GM23338 (cell line): ENCODE results near the gene PRMT3. TPM values are rescaled to one million over a fixed set of nuclear protein-coding genes. Genes with fewer than 3 reads are reported as not detected.

Source experiments
- ATAC-seq: fragments of 200-7000 bp; cut with Tn5 transposase; 3 replicates; pipeline ENCODE4 v1.9.1; 2020
- DNase-seq: peaks from one replicate; pipeline ENCODE4 v3.0.0-alpha.2; 2015; ENCODE audit warnings: low spot score
- H2AFZ ChIP-seq: fragments of 200-600 bp; sonication (generic); 2 replicates; pipeline ENCODE4 v1.8.0; 2016; ENCODE audit warnings: antibody characterized with exemption, mild to moderate bottlenecking, moderate library complexity
- H3F3A ChIP-seq: fragments of 200-600 bp; sonication (generic); replicated peaks from 2 replicates; pipeline ENCODE4 v1.8.0; 2017; ENCODE audit warnings: antibody characterized with exemption, mixed run types, low read depth
- H3K27ac ChIP-seq: fragments of 200-600 bp; sonication (generic); 2 replicates; pipeline ENCODE4 v1.6.1; 2016; ENCODE audit warnings: low read depth
- H3K27me3 ChIP-seq: fragments of 200-600 bp; sonication (generic); 2 replicates; pipeline ENCODE4 v1.8.0; 2016; ENCODE audit warnings: mild to moderate bottlenecking, mixed run types, moderate library complexity; ENCODE audit not compliant: insufficient read depth
- H3K36me3 ChIP-seq: fragments of 200-600 bp; sonication (generic); 2 replicates; pipeline ENCODE4 v1.8.0; 2016; ENCODE audit warnings: mild to moderate bottlenecking; ENCODE audit not compliant: insufficient read depth
- H3K4me1 ChIP-seq: fragments of 200-600 bp; sonication (generic); 2 replicates; pipeline ENCODE4 v1.8.0; 2016; ENCODE audit warnings: mild to moderate bottlenecking, moderate library complexity; ENCODE audit not compliant: insufficient read depth
- H3K4me2 ChIP-seq: fragments of 200-600 bp; sonication (generic); 2 replicates; pipeline ENCODE4 v1.7.1; 2017; ENCODE audit warnings: mixed run types
- H3K4me3 ChIP-seq: fragments of 200-600 bp; sonication (generic); 2 replicates; pipeline ENCODE4 v1.6.1; 2016; ENCODE audit warnings: mixed run types
- H3K79me2 ChIP-seq: fragments of 200-600 bp; sonication (generic); replicated peaks from 2 replicates; pipeline ENCODE4 v1.8.0; 2017; ENCODE audit warnings: mild to moderate bottlenecking; ENCODE audit not compliant: insufficient read depth
- H3K9me2 ChIP-seq: fragments of 200-600 bp; sonication (generic); 2 replicates; pipeline ENCODE4 v1.8.0; 2017; ENCODE audit not compliant: insufficient read depth
- H4K20me1 ChIP-seq: fragments of 200-600 bp; sonication (generic); replicated peaks from 2 replicates; pipeline ENCODE4 v1.8.0; 2017; ENCODE audit warnings: mild to moderate bottlenecking; ENCODE audit not compliant: insufficient read depth
- H3K27ac Mint-ChIP-seq: 2 replicates; pipeline ENCODE4 v1.8.0; 2020; ENCODE audit warnings: inconsistent platforms, mild to moderate bottlenecking, moderate library complexity, mixed read lengths
- H3K27me3 Mint-ChIP-seq: 3 replicates; pipeline ENCODE4 v1.8.0; 2022; ENCODE audit warnings: low read depth, mild to moderate bottlenecking, moderate library complexity, mixed read lengths, inconsistent platforms; ENCODE audit not compliant: insufficient read depth, poor library complexity
- H3K36me3 Mint-ChIP-seq: 3 replicates; pipeline ENCODE4 v1.8.0; 2021; ENCODE audit warnings: low read depth, mild to moderate bottlenecking, inconsistent platforms, moderate library complexity, mixed read lengths
- H3K4me1 Mint-ChIP-seq: 3 replicates; pipeline ENCODE4 v1.8.0; 2020; ENCODE audit warnings: mild to moderate bottlenecking, inconsistent platforms, mixed read lengths
- H3K4me3 Mint-ChIP-seq: 3 replicates; pipeline ENCODE4 v1.8.0; 2021; ENCODE audit warnings: moderate library complexity, mild to moderate bottlenecking, inconsistent platforms, mixed read lengths
- H3K9me3 Mint-ChIP-seq: 3 replicates; pipeline ENCODE4 v1.8.0; 2020; ENCODE audit warnings: moderate library complexity, mild to moderate bottlenecking, inconsistent platforms, mixed read lengths
- CREB1 ChIP-seq: fragments of 250-450 bp; sonication (Bioruptor Pico); IDR thresholded peaks from 2 replicates; pipeline ENCODE4 v1.5.0; 2020; ENCODE audit warnings: low read depth, mild to moderate bottlenecking, moderate library complexity
- EZH2 ChIP-seq: fragments of 200-600 bp; sonication (generic); IDR thresholded peaks from one replicate; pipeline ENCODE4 v1.8.0; 2017; ENCODE audit warnings: antibody characterized with exemption, mild to moderate bottlenecking, low read depth; ENCODE audit not compliant: unreplicated experiment
- EZH2phosphoT487 ChIP-seq: fragments of 200-600 bp; sonication (generic); IDR thresholded peaks from one replicate; pipeline ENCODE4 v1.8.1; 2018; ENCODE audit warnings: antibody characterized with exemption; ENCODE audit not compliant: unreplicated experiment
- JUNB ChIP-seq: IDR thresholded peaks from one replicate; pipeline ENCODE4 v1.6.1; 2016; ENCODE audit warnings: antibody characterized with exemption; ENCODE audit not compliant: unreplicated experiment
- POLR2AphosphoS5 ChIP-seq: IDR thresholded peaks from 2 replicates; pipeline ENCODE4 v1.6.1; 2016; ENCODE audit warnings: antibody characterized with exemption, low read depth
- ZNF114 ChIP-seq: fragments of 250-450 bp; sonication (Bioruptor Pico); IDR thresholded peaks from 2 replicates; pipeline ENCODE4 v1.5.0; 2020; ENCODE audit warnings: mild to moderate bottlenecking, moderate library complexity
- polyA plus RNA-seq: library from polyadenylated mRNA; unstranded; fragments of >200 nt; fragmentation: Nextera tagmentation; extraction: Ambion mirVana; gene quantifications from 2 replicates; pipeline ENCODE4 v1.2.1, GENCODE V29; 2016
- total RNA-seq: library from RNA; depleted of rRNA; stranded (reverse); fragments of >200 nt; shearing (Covaris generic); gene quantifications from 2 replicates; pipeline ENCODE4 v1.2.3, GENCODE V29; 2014
- TF ChIP-seq, protein P1 (sequence below): IDR thresholded peaks from one replicate; pipeline ENCODE4 v1.6.1; 2018; ENCODE audit warnings: antibody characterized with exemption; ENCODE audit not compliant: unreplicated experiment
- TF ChIP-seq, protein P2 (sequence below), 2 experiments: fragments of 200-600 bp in 1 of 2; sonication (generic) in 1 of 2; conservative IDR thresholded peaks; 2 replicates each; pipeline versions ENCODE4 v1.5.1 to v1.6.1; 2016 to 2017; ENCODE audit warnings: antibody characterized with exemption in 2 of 2, low read depth in 2 of 2, mild to moderate bottlenecking in 2 of 2, moderate library complexity in 1 of 2
- TF ChIP-seq, protein P3 (sequence below): fragments of 250-450 bp; sonication (Bioruptor Pico); IDR thresholded peaks from 2 replicates; pipeline ENCODE4 v1.5.0; 2020; ENCODE audit warnings: mild to moderate bottlenecking, moderate library complexity

Gene PRMT3
- total and polyA plus RNA-seq, 2 experiments from 2014 or later: 19.0 to 35.0 TPM

DNA sequence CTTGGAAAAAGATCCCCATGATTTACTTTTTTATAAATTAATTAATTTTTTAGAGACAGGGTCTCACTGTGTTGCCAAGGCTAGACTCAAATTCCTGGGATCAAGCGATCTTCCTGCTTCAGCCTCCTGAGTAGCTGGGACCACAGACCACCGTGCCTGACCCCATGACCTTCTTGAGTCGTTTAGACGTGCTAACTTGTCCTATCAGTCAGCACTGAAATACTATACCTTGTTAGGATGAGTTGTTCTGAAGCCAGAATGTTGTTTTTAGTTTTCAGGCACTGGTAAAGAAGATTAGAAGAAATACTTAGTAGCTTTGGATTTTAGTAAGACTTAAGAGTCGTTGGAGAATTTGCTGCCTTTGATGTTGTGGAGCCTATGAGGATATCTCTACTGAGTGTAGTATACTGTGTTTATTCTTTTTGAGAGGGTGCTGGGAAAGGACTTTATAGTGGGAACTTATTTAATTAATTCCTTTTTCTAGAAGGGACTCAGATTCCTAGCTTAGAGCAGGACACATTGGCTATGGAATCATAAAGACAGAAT, 15.4 kb upstream of the PRMT3 start (continued):
- TF ChIP-seq, protein P1, sequence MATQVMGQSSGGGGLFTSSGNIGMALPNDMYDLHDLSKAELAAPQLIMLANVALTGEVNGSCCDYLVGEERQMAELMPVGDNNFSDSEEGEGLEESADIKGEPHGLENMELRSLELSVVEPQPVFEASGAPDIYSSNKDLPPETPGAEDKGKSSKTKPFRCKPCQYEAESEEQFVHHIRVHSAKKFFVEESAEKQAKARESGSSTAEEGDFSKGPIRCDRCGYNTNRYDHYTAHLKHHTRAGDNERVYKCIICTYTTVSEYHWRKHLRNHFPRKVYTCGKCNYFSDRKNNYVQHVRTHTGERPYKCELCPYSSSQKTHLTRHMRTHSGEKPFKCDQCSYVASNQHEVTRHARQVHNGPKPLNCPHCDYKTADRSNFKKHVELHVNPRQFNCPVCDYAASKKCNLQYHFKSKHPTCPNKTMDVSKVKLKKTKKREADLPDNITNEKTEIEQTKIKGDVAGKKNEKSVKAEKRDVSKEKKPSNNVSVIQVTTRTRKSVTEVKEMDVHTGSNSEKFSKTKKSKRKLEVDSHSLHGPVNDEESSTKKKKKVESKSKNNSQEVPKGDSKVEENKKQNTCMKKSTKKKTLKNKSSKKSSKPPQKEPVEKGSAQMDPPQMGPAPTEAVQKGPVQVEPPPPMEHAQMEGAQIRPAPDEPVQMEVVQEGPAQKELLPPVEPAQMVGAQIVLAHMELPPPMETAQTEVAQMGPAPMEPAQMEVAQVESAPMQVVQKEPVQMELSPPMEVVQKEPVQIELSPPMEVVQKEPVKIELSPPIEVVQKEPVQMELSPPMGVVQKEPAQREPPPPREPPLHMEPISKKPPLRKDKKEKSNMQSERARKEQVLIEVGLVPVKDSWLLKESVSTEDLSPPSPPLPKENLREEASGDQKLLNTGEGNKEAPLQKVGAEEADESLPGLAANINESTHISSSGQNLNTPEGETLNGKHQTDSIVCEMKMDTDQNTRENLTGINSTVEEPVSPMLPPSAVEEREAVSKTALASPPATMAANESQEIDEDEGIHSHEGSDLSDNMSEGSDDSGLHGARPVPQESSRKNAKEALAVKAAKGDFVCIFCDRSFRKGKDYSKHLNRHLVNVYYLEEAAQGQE: no peak
- no peak for TF ChIP-seq ZNF114 (CRISPR knock-in tag)
- no peak for TF ChIP-seq EZH2phosphoT487

DNA sequence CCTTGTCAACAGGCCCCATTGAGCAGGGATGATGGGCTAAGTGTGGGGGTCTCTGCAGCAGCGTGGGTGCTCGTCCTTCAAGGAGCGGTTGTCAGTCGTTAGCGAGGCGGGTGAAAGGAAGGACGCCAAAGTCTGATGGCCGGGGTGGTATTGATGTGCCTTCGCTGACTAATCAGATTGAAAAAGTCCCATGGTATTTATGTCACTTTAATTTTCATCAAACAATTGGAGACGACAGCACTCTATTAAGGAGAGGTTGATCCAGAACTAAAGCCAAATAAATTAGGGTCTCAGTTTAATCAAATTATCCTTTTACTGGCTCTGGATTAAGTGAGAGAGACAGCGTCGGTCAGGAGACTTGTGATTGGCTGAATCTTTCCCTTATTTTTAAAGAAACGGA, 14.4 kb upstream of the PRMT3 start:
- H3K4me3 Mint-ChIP-seq: no peak overlapping the region
- no peak for TF ChIP-seq EZH2
- TF ChIP-seq POLR2AphosphoS5: no peak
- TF ChIP-seq, protein P2, sequence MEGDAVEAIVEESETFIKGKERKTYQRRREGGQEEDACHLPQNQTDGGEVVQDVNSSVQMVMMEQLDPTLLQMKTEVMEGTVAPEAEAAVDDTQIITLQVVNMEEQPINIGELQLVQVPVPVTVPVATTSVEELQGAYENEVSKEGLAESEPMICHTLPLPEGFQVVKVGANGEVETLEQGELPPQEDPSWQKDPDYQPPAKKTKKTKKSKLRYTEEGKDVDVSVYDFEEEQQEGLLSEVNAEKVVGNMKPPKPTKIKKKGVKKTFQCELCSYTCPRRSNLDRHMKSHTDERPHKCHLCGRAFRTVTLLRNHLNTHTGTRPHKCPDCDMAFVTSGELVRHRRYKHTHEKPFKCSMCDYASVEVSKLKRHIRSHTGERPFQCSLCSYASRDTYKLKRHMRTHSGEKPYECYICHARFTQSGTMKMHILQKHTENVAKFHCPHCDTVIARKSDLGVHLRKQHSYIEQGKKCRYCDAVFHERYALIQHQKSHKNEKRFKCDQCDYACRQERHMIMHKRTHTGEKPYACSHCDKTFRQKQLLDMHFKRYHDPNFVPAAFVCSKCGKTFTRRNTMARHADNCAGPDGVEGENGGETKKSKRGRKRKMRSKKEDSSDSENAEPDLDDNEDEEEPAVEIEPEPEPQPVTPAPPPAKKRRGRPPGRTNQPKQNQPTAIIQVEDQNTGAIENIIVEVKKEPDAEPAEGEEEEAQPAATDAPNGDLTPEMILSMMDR (conservative IDR thresholded peaks at IDR 0.05; ENCODE audit: low read depth in 2 of 2): no peak
- no peak for TF ChIP-seq JUNB
- TF ChIP-seq, protein P3, sequence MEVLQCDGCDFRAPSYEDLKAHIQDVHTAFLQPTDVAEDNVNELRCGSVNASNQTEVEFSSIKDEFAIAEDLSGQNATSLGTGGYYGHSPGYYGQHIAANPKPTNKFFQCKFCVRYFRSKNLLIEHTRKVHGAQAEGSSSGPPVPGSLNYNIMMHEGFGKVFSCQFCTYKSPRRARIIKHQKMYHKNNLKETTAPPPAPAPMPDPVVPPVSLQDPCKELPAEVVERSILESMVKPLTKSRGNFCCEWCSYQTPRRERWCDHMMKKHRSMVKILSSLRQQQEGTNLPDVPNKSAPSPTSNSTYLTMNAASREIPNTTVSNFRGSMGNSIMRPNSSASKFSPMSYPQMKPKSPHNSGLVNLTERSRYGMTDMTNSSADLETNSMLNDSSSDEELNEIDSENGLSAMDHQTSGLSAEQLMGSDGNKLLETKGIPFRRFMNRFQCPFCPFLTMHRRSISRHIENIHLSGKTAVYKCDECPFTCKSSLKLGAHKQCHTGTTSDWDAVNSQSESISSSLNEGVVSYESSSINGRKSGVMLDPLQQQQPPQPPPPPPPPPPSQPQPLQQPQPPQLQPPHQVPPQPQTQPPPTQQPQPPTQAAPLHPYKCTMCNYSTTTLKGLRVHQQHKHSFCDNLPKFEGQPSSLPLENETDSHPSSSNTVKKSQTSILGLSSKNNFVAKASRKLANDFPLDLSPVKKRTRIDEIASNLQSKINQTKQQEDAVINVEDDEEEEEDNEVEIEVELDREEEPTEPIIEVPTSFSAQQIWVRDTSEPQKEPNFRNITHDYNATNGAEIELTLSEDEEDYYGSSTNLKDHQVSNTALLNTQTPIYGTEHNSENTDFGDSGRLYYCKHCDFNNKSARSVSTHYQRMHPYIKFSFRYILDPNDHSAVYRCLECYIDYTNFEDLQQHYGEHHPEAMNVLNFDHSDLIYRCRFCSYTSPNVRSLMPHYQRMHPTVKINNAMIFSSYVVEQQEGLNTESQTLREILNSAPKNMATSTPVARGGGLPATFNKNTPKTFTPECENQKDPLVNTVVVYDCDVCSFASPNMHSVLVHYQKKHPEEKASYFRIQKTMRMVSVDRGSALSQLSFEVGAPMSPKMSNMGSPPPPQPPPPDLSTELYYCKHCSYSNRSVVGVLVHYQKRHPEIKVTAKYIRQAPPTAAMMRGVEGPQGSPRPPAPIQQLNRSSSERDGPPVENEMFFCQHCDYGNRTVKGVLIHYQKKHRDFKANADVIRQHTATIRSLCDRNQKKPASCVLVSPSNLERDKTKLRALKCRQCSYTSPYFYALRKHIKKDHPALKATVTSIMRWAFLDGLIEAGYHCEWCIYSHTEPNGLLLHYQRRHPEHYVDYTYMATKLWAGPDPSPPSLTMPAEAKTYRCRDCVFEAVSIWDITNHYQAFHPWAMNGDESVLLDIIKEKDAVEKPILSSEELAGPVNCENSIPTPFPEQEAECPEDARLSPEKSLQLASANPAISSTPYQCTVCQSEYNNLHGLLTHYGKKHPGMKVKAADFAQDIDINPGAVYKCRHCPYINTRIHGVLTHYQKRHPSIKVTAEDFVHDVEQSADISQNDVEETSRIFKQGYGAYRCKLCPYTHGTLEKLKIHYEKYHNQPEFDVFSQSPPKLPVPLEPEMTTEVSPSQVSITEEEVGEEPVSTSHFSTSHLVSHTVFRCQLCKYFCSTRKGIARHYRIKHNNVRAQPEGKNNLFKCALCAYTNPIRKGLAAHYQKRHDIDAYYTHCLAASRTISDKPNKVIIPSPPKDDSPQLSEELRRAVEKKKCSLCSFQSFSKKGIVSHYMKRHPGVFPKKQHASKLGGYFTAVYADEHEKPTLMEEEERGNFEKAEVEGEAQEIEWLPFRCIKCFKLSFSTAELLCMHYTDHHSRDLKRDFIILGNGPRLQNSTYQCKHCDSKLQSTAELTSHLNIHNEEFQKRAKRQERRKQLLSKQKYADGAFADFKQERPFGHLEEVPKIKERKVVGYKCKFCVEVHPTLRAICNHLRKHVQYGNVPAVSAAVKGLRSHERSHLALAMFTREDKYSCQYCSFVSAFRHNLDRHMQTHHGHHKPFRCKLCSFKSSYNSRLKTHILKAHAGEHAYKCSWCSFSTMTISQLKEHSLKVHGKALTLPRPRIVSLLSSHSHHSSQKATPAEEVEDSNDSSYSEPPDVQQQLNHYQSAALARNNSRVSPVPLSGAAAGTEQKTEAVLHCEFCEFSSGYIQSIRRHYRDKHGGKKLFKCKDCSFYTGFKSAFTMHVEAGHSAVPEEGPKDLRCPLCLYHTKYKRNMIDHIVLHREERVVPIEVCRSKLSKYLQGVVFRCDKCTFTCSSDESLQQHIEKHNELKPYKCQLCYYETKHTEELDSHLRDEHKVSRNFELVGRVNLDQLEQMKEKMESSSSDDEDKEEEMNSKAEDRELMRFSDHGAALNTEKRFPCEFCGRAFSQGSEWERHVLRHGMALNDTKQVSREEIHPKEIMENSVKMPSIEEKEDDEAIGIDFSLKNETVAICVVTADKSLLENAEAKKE (CRISPR knock-in tag): no peak
- TF ChIP-seq, protein P1: no peak
- TF ChIP-seq ZNF114 (CRISPR knock-in tag): no peak
- TF ChIP-seq CREB1 (CRISPR knock-in tag): no peak

More for the DNA sequence above, 14.4 kb upstream of the PRMT3 start:
- Mint-ChIP-seq H3K36me3 (peaks cover 5% of the 10 kb centered on the region; the same call in 2 of the 3 replicates), H3K27ac (no peak overlapping the region), H3K27me3 (peaks cover 1% of the 10 kb centered on the region), H3K9me3 (no peaks in the 10 kb centered on the region), H3K4me1 (peaks cover 20% of the 10 kb centered on the region; the same call in 2 of the 3 replicates)
- H3K27ac ChIP-seq: no peak overlapping the region
- no peak overlapping the region for H2AFZ ChIP-seq
- no peaks in the 10 kb centered on the region for H3K79me2 ChIP-seq
- H3K27me3 ChIP-seq: no peaks in the 10 kb centered on the region
- 0 out of 2 replicates have a peak, but pooled peaks cover 5% of the 10 kb centered on the region for H3K36me3 ChIP-seq
- no peak overlapping the region for H3K4me3 ChIP-seq
- ATAC-seq (no peak), DNase-seq (no peak)
- H3K4me1 ChIP-seq: peaks cover 14% of the 10 kb centered on the region
- no peaks in the 10 kb centered on the region for H3F3A ChIP-seq
- H4K20me1 ChIP-seq: no peaks in the 10 kb centered on the region
- no peaks in the 10 kb centered on the region for H3K9me2 ChIP-seq
- H3K4me2 ChIP-seq: no peak overlapping the region
